GM21423 (cell line): ENCODE data around the gene NLRP12.
"Not testable (repeated sequence)": the region's sequence is repeated elsewhere in the genome, so short reads cannot be mapped to it uniquely, and the experiment has no call there.

Experiments
- ATAC-seq: cut with Tn5 transposase; IDR thresholded peaks from one replicate; pipeline ENCODE4 v1.9.1; 2021; ENCODE audit warnings: mild to moderate bottlenecking, moderate library complexity; ENCODE audit not compliant: unreplicated experiment

NLRP12 gene, protein sequence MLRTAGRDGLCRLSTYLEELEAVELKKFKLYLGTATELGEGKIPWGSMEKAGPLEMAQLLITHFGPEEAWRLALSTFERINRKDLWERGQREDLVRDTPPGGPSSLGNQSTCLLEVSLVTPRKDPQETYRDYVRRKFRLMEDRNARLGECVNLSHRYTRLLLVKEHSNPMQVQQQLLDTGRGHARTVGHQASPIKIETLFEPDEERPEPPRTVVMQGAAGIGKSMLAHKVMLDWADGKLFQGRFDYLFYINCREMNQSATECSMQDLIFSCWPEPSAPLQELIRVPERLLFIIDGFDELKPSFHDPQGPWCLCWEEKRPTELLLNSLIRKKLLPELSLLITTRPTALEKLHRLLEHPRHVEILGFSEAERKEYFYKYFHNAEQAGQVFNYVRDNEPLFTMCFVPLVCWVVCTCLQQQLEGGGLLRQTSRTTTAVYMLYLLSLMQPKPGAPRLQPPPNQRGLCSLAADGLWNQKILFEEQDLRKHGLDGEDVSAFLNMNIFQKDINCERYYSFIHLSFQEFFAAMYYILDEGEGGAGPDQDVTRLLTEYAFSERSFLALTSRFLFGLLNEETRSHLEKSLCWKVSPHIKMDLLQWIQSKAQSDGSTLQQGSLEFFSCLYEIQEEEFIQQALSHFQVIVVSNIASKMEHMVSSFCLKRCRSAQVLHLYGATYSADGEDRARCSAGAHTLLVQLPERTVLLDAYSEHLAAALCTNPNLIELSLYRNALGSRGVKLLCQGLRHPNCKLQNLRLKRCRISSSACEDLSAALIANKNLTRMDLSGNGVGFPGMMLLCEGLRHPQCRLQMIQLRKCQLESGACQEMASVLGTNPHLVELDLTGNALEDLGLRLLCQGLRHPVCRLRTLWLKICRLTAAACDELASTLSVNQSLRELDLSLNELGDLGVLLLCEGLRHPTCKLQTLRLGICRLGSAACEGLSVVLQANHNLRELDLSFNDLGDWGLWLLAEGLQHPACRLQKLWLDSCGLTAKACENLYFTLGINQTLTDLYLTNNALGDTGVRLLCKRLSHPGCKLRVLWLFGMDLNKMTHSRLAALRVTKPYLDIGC

DNA sequence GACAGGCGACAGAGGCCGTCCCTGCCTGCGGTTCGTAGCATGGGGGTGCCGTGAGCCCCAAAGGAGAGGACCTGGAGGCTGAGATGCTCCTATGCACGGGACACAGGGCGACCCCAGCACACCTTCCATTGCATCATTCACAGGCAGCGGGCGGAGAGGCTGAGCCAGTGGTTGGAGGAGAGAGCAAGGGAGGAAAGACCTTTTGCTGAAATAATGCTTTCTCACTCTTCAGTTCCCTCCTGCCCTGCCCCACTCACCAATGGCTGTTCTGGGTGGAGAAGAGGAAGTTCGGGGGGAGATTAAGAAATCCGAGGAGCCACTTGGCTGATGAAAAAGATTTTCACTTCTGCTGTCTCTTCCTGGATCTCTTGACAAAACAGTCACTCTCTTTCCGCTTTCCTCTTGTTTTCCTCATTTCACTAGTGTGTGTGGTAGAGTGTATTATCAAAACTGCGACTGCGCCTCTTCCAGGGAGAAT lies at the start of gene NLRP12:
Gene NLRP12 (minus strand): TSS at position 181 of the 478 bp plus-strand sequence. CDS start 140 bp downstream, at position 41.
- no peak for ATAC-seq

DNA sequence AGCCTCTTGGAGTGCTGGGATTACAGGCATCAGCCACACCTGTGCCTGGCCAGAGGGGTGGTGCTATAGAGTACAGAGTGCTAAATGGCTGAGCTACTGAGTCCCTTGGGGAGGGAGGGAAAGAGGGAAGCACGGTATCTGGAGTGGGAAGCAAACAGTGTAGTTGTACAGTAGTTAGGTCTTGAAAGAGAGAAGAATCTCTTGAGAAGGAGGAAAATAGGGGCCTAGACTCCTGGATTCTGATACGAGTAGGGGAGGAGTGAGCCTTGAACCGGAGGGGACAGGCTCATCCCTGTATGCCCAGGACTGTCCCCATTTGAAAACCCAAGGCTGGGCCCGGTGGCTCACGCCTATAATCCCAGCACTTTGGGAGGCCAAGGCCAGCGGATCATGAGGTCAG lies 48.6 kb upstream of the NLRP12 start:
- no peak for ATAC-seq

DNA sequence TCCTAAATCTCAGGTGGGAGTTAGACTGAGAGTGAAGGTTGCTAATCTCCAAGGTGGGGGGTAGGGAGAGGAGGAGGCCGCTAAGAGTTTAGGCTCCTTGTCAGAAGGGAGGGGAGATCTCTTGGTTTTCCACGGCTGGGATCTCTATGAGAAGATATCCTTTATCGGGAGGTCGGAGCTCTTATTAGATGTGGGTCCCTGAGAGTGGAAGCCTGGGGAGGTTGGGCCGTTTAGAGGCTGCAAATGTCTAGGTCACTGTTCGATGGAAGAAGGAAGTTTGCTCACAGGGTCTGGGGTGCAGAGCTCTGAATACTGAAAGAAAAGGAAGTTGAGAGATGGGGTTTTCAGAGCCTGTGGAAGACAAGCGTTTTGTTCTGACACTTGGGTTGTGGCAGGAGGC lies 47.3 kb upstream of the NLRP12 start:
- ATAC-seq: no peak

DNA sequence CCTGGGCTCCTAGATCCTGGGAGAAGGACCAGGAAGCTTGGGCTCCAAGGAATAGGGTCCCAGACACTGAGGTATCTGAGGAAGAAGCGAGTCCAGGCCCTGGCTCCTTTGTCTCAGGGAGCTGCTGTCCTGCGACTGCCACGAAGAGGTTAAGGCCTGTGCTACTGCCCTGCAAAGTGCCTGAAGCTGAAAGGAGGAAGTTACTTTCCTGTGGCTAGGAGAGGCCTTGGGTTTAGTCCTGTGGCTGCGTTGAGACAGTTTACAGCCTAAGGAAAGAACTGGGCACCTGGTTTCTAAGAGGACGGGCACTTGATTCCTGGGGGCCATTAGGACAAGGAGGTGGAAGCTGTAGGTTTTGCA lies 46.4 kb upstream of the NLRP12 start:
- no peak for ATAC-seq

DNA sequence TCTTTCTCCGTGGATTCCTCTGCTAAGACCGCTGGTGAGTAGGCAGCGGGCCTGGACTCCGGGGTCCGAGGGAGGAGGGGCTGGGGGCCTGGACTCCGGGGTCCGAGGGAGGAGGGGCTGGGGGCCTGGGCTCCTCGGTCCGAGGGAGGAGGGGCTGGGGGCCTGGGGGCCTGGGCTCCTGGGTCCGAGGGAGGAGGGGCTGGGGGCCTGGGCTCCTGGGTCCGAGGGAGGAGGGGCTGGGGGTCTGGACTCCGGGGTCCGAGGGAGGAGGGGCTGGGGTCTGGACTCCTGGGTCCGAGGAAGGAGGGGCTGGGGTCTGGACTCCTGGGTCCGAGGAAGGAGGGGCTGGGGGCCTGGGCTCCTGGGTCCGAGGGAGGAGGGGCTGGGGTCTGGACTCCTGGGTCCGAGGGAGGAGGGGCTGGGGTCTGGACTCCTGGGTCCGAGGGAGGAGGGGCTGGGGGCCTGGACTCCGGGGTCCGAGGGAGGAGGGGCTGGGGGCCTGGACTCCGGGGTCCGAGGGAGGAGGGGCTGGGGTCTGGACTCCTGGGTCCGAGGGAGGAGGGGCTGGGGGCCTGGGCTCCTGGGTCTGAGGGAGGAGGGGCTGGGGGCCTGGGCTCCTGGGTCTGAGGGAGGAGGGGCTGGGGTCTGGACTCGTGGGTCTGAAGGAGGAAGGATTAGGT lies 45.8 kb upstream of the NLRP12 start:
- ATAC-seq: not testable (repeated sequence)

DNA sequence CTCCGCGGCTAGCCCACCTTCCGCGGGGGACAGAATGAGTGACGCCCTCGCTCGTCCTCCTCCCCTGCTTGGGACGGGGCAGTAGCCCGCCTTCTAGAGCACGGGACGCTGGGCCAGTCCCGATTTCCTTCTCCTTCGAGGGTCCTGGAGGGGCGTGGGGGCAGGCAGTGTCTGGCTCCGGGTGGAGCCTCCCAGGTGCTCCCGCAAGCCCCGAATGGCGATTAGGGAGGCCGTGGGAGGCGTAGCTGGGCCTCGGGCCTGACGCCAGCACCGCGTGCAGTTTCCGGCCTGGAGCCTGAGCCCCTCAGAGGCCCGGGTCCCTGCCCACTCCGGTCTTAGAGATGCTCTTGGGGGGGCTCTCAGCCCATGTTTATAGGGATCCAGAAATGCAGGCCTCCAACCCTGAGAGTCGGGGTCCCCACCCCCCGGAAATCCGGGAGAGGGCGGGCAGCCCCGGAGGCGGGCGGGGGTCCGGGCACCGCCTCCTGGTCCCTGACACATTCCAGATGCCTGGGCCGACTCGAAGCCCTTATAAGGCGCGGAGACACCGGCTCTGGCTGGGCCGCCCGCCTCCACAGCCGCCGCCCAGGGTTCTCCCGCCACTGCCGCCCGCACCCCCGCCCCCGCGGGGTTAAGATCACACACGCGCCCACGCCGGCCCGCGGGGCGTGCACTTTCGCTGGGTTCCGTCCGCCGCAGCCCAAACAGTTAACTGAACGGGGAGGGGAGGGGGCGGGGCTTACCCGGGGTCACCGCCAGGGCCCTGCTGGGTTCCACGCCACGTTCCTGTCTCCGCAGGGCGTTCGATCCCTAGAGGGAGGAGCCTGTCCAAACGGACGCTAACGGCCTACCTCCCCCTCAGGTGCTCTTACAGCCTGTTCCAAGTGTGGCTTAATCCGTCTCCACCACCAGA lies 45.0 kb upstream of the NLRP12 start:
- ATAC-seq: peak; percentile 32

DNA sequence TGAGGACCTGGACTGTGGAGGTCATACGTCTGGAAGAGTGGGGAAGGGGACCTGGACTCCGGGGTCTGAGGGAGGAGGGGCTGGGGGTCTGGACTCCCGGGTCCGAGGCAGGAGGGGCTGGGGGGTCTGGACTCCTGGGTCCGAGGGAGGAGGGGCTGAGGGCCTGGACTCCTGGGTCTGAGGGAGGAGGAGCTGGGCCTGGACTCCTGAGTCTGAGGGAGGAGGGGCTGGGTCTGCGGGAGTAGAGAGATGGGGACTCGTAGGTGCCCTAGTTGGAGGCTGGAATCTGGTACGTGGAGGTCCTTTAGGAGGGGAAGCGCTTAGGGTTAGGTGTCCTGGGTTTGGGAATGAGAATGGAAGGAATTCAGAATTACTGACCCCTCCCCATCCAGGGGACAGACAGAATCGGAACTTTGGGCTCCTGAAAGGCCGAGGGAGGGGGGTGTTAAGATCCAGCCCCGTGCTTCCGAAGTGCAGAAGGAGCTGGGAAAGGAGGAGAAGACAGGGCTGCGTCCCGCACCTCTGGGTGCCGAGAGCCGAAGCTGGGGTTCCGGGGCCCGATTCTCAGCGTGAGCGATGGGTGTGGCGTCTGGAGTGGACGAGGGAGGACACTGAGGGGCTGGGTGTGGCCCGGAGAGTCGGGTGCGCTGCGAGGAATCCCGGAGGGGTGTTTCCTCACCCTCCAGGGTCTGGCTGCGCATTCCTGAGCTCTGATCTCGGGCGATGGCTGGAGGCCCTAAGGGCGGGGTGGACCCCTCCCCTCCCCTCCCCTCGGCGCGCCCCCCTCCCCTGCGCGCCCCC lies 44.2 kb upstream of the NLRP12 start:
- ATAC-seq: no peak

DNA sequence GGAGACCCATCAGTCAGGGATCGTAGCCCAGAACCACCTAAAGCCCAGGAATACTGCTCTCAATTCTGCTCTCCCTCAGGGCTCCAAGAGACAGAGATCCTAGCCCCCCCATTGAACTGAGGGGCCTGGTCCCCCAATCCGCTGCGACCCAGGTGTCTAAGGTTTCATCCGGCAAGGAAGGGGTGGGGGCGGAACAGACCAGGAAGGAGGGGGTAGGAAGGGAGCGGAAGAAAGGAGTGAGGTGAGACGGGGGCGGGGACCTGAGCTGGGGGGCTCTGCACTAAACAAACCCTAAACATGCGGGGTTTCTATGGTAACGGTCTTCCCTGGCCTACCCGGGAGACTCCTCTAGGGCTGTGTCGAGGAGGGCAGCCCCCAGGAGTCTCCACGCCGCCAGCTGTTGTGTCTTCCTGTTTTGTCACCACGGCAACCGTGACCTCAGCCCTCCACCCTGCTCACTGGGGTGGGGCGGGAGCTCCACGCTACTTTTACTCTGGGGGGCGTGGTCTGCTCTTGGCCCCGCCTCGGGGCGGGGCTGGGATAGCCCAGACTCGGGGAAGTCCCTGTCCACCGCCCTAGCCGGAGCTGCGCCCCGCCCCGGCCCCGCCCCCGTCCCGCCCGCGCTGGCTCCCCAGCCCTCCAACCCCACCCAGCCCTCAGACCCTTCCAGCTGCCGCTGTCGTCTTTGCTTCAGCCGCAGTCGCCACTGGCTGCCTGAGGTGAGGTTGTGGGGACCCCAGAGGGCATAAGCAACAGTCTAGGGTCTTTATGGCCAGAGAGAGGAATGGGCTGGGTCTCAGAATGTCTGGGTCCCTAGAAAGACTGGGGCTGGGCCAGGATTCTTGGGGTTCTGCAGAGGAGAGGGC lies 43.3 kb upstream of the NLRP12 start, which contains the start of gene MYADM:
Gene MYADM (plus strand): TSS at position 659 of the 866 bp plus-strand sequence. CDS start 5,647 bp downstream, outside the sequence.
- peak; percentile 79 for ATAC-seq

DNA sequence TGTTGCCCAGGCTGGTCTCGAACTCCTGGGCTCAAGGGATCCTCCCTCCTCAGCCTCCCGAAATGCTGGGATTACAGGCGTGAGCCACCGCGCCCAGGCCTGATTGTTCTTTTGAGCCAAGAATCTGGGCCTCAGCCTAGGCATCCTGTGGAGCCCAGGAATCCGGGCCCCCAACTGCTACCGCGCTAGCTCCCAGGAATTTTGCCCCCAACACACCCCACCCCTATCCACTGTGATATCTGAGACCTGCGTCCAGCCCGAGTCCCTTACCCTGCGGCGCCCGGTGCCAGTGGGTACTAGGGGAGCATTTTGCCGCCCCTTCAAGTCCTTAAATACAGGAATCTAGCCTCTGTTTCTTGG lies 42.7 kb upstream of the NLRP12 start:
- ATAC-seq: no peak

DNA sequence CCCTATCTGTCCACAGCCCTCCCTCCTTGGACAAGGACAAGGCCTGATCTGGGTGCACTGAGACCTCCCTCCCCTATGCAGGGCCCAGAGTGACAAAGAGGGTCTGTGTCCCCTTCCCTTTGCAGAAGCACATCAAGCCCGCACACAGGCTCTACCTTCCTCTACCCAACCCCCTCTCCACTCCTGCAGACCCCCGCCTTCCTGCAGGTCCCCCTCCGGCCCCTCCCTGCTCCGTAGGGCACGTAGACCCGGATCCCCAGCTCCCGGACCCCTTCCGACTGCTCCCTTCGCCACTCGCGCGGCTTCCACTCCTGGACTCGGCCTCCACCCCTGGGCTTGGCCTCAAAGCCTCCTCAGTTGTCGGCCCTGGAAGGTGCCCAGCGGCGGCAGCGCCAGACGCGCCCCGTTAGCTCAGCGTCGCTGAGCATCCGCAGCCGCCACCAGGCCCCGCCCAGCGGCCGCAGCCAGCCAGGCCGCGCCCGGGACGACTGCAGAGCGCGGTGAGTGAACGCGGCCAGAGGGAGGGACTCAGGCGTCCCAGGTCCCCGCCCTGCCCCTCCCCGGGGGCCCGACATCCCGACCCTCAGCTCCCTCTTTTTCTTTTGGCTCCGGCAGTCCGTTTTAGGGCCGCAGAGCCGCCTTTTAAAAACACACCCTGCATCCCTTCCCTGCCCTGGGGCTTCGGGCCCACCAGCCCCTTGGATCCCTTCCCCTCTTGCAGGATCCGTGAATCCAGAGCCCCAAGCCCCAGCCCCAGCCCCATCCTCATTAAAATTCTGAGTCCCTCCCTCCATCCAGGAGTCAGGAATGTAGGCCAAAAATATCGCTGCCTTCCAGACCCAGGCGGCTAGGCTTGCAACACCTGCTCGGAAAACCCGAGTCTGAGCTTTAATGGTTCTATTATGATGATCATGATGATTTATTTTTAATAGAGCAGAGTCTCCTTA lies 42.1 kb upstream of the NLRP12 start:
- no peak for ATAC-seq

DNA sequence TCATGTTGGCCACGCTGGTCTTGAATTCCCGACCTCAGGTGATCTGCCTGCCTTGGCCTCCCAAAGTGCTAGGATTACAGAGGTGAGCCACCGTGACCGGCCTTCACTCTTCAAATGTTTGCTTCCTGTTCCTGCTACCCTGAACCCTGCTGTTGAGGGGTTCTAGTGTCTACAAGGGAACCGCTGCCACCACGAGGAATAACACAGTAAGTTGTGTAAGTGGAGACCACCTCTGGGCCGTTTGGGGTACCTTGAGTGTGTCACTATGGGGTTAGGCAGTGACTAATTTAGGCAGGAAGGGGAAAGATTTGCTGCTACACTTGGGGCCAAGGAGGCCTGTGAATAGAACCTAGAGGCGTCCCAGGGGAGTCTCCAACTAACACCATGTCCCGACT lies 41.4 kb upstream of the NLRP12 start:
- ATAC-seq: no peak

DNA sequence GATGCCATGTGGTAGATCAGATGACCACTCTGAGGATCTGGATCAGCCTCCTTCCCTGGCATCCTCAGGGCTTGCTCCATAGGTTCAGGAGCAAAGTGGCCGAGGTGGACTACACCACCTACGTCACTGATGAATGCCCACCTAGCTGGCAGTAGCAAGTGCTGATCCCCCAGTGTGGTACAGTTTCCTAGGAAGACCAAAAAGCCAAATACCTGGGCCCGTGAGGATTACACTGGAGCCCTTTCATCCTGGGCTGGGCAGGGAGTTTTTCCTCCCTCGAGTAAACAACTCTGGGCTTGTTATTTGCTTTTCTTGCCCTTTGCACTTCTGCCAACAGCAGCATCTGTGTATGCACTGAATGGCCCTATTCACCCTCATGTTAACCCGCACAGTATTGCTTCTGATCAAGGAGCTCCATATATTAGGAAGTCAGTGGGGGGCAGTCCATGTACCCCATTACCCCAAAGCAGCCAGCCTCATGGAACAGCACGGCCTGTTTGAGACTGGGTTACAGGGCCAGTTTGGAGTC lies 40.3 kb upstream of the NLRP12 start:
- ATAC-seq: no peak

DNA sequence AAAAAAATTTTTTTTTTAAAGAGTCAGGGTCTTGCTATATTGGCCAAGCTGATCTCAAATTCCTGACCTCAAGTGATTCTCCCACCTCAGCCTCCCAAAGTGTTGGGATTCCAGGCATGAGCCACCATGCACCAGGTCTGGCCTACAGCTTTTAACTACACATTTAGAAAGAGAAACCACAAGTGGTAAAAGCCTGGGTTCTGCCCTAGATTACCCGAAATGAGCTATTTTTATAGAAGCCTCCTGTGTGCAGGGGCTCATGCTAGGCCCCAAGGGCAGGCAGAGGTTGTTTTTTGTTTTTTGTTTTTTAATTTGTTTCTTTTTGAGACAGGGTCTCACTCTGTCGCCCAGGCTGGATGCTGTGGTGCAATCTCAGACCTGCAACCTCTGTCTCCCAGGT lies 29.6 kb upstream of the NLRP12 start:
- ATAC-seq: peak; percentile 53

DNA sequence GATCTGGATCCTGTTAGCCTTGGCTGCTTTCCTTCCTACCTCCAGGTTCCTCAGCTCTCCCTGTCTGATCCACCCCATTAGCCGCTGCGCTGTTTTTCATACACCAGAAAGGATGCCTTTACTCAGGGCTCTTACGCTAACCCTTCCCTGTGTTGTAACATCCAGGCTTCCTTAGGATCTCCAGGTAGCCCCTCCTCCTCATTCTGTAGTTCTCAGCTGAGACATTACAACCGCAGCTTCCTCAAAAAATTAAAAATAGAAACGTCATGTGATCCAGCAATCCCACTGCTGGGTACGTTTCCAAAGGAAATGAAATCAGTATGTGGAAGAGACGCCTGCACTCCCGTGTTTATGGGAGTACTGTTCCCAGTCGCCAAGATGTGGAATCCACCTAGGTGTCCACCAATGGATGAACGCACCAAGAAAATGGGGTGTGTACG lies 25.1 kb upstream of the NLRP12 start:
- ATAC-seq: no peak

DNA sequence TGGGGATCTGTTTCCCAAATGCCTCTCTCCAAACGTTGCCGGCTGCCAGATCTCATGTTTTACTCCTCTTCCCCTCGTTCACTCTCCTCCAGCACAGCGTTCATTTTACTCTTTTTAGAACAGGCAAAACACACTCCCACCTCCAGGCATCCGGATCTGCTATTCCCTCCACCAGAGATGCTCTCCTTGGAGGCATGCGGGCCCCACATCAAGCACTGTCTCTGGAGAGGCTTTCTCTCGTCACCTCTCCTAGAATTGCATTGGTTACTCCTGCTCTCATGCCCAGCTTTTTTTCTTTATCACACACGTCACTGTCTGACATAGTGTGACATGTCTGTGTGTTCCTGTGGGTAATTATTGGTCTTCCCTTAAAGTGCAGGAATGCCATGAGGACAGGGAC lies 23.4 kb upstream of the NLRP12 start:
- no peak for ATAC-seq

DNA sequence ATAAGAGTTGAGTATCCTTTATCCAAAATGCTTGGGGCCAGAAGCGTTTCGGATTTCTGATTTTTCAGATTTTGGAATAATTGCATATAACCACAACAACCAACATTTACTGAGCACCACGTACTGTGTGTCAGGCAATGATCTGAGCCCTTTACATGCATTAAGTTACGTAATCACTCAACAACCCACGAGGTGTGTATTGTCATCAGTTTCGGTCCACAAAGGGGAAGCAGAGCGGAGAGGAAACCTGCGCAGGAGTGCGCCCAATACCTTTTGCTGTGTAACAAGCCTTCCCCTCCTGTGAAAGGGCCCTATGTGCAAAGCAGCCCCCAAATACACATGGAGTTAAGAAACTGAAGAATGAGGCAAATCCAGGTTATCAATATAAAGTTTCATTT lies 20.7 kb upstream of the NLRP12 start:
- ATAC-seq: no peak

DNA sequence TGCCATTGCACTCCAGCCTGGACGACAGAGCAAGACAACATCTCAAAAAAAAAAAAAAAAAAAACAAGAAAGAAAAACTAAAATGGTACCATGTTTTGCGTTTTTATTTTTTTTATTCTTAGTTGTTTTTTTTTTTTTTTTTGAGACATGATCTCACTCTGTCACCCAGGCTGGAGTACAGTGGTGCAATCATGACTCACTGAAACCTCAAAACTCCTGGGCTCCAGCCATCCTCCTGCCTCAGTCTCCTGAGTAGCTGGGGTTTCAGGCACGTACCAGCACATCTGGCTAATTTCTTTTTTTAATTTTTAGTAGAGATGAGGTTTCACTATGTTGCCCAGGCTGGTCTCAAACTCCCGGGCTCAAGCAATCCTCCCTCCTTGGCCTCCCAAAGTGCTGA lies 16.8 kb upstream of the NLRP12 start:
- not testable (repeated sequence) for ATAC-seq
